HG02943 (cell line): ENCODE data around the gene XAF1.
"Not testable (repeated sequence)": the region's sequence is repeated elsewhere in the genome, so short reads cannot be mapped to it uniquely, and the experiment has no call there.

Source experiments
- ATAC-seq: cut with Tn5 transposase; IDR thresholded peaks from one replicate; pipeline ENCODE4 v1.9.1; 2021; ENCODE audit warnings: mild to moderate bottlenecking, low read depth, moderate library complexity; ENCODE audit not compliant: unreplicated experiment

The XAF1 gene

GRCh38 chr17:6753006-6753445 lies 2.8 kb upstream of the XAF1 start:
- no peak for ATAC-seq

DNA sequence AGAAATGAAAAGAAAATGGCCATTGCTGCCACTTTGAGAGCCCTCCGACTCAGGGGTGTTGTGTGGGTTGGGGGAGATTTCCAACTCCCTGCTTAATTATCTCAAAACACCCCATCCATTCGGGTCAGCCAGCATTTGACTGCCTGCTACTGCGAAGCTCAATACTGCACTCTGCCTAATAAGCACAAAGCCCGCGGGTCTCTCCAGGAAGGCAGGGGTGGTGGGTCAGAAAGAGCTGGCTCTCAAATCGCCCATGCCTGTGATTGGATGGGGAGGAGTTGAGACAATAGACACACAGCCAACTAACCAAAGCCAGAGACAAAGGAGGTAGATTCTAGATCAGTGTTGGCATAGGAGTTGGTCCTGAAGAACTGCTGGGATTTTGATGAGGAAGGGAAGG lies 2.3 kb upstream of the XAF1 start:
- ATAC-seq: no peak

DNA sequence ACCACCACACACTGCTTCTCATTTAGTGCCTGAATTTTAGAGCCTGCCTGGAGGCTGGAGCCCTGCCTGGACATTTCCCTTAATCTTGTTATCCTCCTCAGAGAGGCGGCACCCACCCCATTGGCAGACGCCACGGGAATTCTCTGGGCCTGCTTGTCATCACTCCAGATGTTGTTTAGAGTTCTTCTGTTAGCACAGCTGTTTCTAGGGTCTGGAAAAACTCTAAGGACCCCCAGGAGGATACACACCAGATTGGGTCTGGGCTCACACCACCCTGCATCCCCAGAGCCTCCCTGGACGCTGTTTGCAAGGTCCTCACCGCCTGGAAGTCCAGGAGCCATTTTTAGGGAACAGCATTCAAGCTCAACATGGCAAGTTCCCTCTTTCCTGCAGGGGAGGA lies 565 bp upstream of the XAF1 start:
- no peak for ATAC-seq

DNA sequence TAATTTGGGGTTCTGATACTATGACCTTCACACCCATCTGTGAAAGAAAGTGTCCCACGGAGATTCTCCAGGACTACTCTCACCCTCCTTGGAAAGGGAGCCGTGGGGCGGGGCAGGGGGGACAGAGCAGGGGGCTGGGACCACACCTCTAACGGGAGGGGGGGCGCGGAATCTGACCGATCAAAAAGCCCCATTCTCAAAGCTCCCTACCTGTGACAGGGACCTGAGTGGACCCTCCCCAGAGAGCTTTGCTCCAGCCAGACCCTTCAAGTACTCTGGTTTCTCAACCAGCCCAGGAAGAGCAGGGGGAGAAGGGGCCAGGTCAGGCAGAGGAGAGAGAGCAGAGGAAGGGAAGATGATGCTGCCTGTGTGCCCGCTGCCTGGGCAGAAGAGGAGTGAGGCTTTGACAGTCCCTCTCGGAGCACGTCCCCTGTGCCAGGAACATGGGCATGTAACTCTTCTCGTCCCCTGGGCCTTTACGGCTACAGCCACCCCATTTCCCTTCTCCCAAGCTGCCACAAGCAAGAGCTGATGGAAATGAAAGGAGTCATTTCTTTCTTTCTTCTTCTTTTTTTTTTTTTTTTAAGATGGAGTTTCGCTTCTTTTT lies 682 bp downstream of the XAF1 start:
- ATAC-seq: no peak

DNA sequence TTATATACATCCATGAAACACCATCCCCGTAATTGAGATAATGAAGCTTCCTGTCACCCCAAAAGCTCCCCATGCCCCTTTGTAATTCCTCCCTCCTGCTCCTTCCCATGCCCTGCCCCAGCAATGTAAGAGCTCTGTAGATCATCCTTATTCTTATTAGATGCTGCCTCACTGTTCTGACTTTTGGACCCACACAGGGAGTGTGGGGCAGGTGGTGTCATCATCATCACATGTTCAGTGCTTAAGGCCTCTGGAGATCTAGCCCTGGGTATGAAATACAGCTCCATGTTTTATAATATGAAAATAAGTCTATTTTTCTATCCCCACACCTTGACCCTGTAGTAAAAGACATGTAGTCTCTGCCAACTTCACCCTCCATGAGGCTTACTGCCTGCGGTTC lies 1.9 kb downstream of the XAF1 start:
- ATAC-seq: no peak

- ATAC-seq: no peak
Observed at GRCh38 chr17:6761779-6762178, 5.9 kb downstream of the XAF1 start.

DNA sequence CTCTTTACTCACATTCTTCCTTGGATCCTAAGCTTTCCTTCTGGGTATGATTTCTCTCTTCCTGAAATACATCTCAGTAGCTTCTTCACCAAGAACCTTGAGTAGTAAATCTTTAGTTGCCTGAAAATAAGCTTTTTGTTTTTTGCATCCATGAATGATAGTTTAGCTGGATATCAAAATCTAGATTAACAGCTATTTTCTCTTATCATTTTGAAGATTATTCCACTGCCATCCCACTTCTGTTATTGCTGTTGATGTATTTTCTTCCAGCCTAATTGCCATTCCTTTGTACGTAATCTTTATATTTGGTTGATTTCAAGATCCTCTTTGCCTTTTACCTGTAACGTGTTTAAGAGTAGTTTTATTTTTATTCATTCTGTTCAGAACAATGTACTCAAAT lies 12.6 kb downstream of the XAF1 start:
- ATAC-seq: no peak

DNA sequence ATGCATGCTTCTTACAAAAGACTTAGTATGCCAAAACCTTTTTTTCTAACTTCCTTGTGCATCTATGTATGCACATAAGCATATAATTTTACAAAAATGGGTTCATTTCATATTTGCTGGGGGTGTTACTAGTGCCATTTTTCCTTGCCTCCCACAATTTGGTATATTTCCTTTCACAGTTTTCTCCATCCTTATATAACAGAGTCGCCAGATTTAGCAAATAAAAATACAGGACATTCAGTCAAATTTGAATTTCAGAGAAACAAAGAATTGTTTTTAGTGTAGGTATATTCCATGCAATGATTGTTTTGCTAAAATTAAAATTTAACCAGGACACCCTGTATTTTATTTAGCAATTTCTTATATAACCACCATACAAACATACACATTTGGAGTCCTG lies 16.2 kb downstream of the XAF1 start:
- no peak for ATAC-seq

DNA sequence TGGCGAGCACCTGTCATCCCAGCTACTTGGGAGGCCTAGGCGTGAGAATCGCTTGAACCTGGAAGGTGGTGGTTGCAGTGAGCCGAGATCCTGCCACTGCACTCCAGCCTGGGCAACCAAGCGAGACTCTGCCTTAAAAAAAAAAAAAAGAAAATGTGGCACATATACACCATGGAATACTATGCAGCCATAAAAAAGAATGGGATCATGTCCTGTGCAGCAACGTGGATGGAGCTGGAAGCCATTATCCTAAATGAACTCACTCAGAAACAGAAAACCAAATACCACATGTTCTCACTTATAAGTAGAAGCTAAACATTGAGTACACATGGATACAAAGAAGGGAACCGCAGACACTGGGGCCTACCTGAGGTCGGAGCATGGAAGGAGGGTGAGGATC lies 19.1 kb downstream of the XAF1 start:
- not testable (repeated sequence) for ATAC-seq

GRCh38 chr17:6775871-6776405 lies 20.1 kb downstream of the XAF1 start, which contains the start of gene FBXO39:
Gene FBXO39 (plus strand): TSS chr17:6776215. CDS start chr17:6779869, 3,654 bp downstream.
- ATAC-seq: no peak

DNA sequence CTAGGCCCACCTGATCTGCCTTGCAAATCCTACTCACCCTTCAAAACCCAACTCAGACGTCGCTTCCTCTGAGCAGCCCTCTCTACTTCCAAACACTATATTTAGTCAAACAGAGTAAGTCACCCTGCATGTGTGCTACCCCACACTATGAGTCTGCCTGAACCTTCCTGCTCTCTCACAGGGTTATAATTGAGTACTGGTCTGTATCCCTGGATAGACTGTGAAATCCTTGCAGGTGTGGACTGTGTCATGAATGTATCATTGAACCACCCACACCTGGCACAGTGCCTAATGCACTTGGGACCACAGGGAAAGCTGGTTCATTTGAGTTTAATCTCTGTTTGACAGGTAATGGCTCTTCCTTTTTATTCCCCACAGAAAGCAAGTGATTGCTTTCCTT lies 23.6 kb downstream of the XAF1 start:
- no peak for ATAC-seq

DNA sequence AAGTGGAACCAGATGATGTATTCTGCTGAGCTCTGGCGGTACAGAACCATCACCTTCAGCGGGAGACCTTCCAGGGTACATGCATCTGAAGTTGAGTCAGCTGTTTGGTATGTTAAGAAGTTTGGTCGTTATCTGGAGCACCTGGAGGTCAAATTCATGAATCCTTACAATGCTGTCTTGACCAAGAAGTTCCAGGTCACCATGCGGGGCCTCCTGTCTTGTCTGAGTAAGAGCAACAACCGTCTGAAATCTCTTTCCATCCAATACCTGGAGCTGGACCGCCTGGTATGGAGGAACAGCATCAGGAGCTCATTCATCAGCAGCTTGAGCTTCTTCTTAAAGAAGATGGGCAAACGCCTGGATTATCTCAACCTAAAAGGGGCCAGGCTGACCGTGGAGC lies 24.2 kb downstream of the XAF1 start:
- no peak for ATAC-seq

DNA sequence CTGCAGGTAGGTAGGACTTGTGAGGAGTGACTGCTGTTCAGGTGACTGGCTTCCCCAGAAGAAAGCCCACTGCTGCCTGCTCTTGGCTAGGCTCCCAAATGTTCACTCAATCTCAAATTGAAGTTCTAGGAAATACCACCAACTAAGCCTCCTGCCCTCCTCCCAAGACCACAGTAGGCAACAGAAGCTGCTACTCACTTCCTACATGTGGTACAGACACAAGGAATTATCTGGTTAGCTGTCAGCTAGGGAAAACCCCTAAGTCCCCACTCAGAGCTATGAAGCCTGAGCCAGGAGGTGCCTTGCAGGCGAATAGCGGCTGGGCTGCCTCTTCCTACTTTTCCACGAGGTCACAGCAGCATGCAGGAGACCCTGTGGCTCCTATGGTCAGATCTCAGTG lies 25.0 kb downstream of the XAF1 start:
- ATAC-seq: no peak

GRCh38 chr17:6782244-6782643 lies 26.4 kb downstream of the XAF1 start:
- no peak for ATAC-seq

- no peak for ATAC-seq
Observed at GRCh38 chr17:6786618-6787017, 30.8 kb downstream of the XAF1 start.

DNA sequence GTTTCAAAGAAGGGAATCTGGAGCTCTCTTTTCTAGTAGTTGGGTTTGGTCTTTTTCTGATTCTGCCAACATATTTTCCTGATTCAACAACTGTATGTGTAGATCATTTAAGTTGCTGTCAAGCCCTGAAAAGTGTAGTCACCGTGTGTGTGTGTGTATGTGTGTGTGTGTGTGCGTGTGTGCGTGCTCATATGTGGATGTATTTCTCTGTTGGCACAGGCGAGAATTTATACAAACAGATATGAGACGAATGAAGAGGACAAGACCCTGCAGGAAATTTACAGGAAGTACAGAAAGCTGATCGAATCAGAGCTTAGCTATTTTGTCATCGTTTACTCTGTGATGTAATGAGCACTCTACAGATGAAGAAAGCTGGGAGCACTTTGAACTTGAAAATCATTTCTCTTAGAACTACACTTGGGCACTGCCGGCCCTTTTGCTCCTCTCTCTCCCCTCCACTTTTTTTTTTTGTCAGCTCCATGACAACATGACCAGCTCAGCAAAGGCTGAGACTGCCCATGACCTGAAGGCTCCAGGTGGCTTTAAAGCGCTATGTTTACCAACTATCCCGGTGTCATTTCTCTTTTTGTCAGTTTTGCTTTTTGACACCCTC lies 31.3 kb downstream of the XAF1 start:
- no peak for ATAC-seq

- no peak for ATAC-seq
Observed at GRCh38 chr17:6789146-6789545, 33.3 kb downstream of the XAF1 start.

DNA sequence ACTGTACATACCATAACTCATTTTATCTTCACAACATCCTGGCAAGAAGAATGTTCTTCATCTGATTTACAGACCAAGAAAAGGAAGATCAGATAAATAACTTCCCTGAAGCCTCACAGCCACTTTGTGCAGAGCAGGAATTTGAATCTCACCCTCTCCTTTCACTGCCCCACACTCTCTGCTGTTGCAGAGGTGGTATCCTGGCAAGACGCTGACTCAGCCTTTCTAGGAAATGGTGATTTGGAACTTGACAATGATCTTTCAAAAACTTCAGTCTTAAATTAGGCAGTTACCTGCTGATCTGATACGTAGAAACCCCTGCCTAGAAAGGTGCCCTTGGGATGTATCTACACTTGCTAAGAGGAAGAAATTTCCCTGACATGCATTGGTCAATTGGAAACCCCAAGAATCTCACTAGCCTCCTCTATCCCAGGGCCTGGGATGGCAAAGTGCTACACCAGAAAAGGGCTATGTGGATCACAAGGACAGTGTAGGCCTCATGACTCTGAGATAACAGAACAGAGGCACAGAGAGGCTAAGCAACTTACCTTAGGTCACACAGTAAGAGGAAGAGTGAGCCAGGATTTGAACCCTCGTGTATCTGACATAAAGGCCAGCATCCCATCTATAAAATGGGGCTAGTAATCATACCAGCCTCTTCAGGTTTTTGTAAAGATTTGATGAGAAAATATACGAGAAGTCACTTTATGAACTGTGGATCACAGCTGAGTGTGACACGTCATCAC lies 38.1 kb downstream of the XAF1 start:
- no peak for ATAC-seq

DNA sequence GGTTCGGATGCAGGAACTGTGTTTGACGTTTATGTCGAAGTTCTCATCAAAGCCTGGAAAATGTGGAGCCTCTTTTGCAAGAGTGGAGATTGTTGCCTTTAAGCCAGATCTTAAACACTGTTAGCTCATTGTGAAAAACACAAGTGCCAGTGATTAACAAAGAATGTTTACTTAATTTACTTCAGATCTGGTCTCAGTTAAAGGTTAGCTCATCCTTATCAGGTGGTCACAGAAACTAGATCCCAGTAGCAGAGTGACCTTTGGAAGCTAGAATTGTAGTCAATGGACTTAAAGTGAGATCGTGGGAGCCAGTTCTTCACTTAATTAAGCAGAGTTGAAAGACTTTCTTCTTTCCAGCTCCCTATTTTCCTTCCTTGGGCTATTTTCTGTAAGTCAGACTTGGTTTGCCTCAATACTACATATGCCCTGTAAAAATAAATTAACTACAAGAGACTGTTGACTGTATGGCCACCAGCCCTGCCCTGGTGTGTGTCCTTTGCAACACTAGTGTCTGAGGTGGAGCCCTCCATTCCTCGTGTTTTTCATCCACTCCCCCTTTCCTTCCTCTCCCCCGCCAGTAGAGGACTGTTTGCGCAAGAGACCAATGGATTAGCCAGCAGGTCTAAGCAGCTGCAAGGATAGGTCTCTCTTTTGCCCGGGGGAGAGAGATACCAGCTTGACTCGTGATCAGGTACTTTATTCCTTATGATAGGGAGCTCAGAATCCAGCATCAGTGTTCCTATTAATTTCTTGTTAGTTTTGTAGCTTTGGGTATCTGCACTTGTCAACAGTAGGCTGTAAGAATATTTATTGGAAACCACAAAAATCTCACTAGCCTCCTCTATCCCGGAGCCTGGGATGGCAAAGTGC lies 40.4 kb downstream of the XAF1 start:
- no peak for ATAC-seq

DNA sequence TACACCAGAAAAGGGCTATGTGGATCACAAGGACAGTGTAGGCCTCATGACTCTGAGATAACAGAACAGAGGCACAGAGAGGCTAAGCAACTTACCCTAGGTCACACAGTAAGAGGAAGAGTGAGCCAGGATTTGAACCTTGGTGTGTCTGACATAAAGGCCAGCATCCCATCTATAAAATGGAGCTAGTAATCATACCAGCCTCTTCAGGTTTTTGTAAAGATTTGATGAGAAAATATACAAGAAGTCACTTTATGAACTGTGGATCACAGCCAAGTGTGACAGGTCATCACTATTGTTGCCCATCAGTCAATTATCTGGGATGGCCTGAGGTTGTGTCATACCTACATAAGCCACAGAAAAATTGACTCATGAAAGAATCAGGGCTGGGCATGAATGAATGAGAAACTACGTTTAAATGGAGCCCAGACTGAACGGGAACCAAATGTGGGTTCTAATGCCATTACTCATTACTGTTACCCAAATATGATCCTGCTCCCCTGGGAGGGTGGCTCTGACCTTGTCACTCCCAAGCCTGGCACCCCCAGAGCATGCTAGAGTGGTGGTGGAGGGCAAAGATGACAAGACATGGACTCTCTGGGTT lies 41.1 kb downstream of the XAF1 start:
- no peak for ATAC-seq
